HG03060 (cell line): ENCODE results near the gene ZNF738.
"Not testable (repeated sequence)": the region's sequence is repeated elsewhere in the genome, so short reads cannot be mapped to it uniquely, and the experiment has no call there.

ENCODE experiments used
- ATAC-seq: cut with Tn5 transposase; IDR thresholded peaks from one replicate; pipeline ENCODE4 v1.9.1; 2021; ENCODE audit warnings: low read depth, moderate number of reproducible peaks; ENCODE audit not compliant: unreplicated experiment

The ZNF738 gene

GRCh38 chr19:21358768-21359451, at the start of gene ZNF738:
ZNF738 (plus strand) TSS chr19:21359000; CDS start chr19:21359141, 141 bp downstream.
- ATAC-seq: peak; percentile 93

- not testable (repeated sequence) for ATAC-seq
Measured at GRCh38 chr19:21312807-21313206, 46.0 kb upstream of the ZNF738 start.

GRCh38 chr19:21314676-21315075, 44.1 kb upstream of the ZNF738 start:
- ATAC-seq: no peak

- ATAC-seq: no peak
Measured at GRCh38 chr19:21317821-21318220, 41.0 kb upstream of the ZNF738 start.

- no peak for ATAC-seq
Measured at GRCh38 chr19:21321134-21321533, 37.7 kb upstream of the ZNF738 start.

- ATAC-seq: no peak
Measured at GRCh38 chr19:21321996-21322395, 36.8 kb upstream of the ZNF738 start.

GRCh38 chr19:21322528-21322927, 36.3 kb upstream of the ZNF738 start:
- ATAC-seq: no peak

GRCh38 chr19:21323000-21323399, 35.8 kb upstream of the ZNF738 start:
- no peak for ATAC-seq

GRCh38 chr19:21326169-21326568, 32.6 kb upstream of the ZNF738 start:
- ATAC-seq: no peak

- ATAC-seq: no peak
Measured at GRCh38 chr19:21328406-21328805, 30.4 kb upstream of the ZNF738 start.

GRCh38 chr19:21328885-21329605, 29.8 kb upstream of the ZNF738 start, which contains the start of gene ZNF708:
ZNF708 (minus strand) TSS chr19:21329410; CDS start chr19:21329212, 198 bp downstream.
- peak; percentile 100 for ATAC-seq

GRCh38 chr19:21335721-21336120, 23.1 kb upstream of the ZNF738 start:
- no peak for ATAC-seq

- not testable (repeated sequence) for ATAC-seq
Measured at GRCh38 chr19:21344841-21345240, 14.0 kb upstream of the ZNF738 start.

GRCh38 chr19:21352830-21353229, 6.0 kb upstream of the ZNF738 start:
- no peak for ATAC-seq

- ATAC-seq: no peak
Measured at GRCh38 chr19:21362291-21362690, 3.5 kb downstream of the ZNF738 start.

- ATAC-seq: no peak
Measured at GRCh38 chr19:21383980-21384582, 25.3 kb downstream of the ZNF738 start.

GRCh38 chr19:21396121-21396520, 37.3 kb downstream of the ZNF738 start:
- no peak for ATAC-seq

GRCh38 chr19:21396893-21397572, 38.2 kb downstream of the ZNF738 start, which contains the start of gene ZNF493:
ZNF493 (plus strand) TSS chr19:21397133; CDS start chr19:21397238, 105 bp downstream.
- peak; percentile 98 for ATAC-seq

- ATAC-seq: no peak
Measured at GRCh38 chr19:21398851-21399250, 40.1 kb downstream of the ZNF738 start.

- ATAC-seq: no peak
Measured at GRCh38 chr19:21402303-21402985, 43.6 kb downstream of the ZNF738 start.
